GM18499 (cell line): Measurements from ENCODE around the gene CCDC40.
"Not testable (repeated sequence)": the region's sequence is repeated elsewhere in the genome, so short reads cannot be mapped to it uniquely, and the experiment has no call there.

Experiments used
- ATAC-seq: cut with Tn5 transposase; IDR thresholded peaks from one replicate; pipeline ENCODE4 v1.9.1; 2021; ENCODE audit warnings: moderate number of reproducible peaks; ENCODE audit not compliant: insufficient read depth, unreplicated experiment

CCDC40 gene

DNA sequence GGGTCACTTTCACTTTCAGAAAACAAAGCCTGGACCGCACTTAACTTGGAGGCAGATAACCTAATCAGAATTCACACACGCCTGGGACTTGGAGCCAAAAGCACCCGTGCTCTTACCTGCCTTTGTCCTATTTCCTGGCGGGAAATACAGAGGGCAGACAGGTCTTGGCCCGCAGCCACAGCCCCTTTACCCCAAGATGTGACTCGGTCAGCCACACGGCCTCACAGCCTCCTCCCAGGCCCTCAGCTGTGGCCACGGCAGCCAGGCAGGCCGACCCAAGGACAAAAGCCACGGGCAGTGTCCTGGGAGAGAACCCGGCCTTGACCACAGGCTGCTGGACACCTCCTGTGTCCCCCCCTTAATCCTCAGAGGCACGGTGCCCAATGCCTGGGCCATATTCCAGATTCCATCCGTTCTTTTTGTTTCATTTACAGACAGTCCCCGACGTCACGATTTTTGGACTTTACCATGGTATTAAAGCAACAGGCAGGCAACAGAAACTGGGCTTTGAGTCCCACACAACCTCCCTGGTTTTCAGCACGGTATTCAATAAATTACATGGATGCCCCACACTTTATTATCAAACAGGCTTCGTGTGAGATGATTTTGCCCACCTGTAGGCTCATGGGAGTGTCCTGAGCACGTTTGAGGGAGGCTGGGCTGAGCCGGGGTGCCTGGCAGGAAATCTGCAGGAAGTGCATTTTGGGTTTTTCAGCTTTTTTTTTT is 34.8 kb downstream of the CCDC40 start:
- ATAC-seq: no peak

DNA sequence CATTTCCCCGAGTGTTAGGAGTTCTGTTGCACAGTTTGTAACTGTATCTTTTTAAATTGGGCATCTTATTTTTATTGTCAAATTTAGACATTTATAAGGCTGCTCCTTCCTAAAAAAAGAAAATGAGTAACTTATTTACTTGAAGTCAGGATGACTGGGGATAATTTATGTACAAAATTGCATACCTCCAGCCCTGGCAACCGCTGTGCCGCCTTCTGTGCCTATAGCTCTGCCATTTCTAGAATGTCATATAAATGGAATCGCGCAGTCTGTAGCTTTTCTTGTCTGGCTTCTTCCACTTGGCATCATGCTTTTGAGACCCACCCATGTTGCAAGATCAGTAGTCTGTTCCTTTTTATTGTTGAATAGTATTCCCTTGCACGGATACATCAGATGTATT is 36.0 kb downstream of the CCDC40 start:
- ATAC-seq: no peak

DNA sequence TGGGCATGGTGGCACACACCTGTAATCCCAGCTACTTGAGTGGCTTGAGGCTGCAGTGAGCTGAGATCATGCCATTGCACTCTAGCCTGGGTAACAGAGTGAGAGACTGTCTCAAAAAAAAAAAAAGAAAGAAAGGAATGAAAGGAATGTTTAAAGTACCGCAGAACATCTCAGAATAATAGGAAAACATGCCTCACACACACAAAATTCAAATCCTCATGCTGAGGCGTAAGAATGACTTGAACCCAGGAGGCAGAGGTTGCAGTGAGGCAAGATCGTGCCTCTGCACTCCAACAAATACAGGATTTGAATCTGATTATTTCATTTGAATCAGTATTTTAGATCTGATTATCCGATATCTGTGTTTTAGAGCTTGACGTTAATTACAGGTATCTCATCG is 43.6 kb downstream of the CCDC40 start:
- no peak for ATAC-seq

DNA sequence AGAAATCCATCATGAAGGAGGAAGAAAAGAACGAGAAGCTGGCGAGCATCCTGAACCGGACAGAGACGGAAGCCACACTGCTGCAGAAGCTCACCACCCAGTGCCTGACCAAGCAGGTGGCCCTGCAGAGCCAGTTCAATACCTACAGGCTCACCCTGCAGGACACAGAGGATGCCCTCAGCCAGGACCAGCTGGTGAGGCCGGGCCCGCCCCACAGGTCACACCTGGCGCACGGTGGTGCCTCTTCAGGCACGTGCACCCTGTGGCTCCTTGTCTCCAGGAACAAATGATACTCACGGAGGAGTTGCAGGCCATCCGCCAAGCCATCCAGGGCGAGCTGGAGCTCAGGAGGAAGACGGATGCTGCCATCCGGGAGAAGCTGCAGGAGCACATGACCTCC is 45.2 kb downstream of the CCDC40 start:
- ATAC-seq: no peak

DNA sequence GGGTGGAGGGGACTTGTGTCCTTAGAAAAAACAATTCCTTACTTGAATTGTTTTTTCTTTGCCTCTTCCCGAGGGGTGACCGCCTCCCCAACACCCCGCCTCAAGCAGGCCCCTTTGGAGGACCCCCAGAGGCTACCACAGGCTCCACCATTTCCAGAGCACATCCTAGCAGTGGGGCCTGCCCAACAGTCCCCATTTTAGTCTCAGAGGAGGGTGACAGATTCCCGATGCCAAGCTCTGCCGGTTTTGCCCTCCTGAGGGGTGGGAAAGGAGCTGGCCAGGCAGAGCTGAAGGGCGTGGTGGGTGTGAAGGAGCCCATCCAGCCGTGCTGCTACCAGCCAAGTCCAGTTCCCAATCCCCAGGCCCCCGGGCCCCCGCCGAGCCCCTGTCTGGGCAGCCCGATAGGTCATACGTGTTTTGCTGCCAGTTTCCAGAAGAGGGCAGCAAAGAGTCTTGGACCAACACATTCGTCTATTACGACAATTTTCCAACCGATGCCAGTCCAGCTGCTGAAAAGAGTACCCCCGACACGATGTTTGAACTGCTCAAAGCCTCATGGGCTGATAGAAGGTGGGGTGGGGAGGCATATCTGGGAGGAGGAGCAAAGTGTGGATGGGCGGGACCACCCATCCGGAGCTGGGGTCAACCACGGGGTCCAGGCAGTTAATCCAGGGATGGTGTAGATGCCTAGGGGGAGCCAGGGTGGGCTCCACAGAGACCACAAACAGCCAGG is 46.1 kb downstream of the CCDC40 start:
- no peak for ATAC-seq

DNA sequence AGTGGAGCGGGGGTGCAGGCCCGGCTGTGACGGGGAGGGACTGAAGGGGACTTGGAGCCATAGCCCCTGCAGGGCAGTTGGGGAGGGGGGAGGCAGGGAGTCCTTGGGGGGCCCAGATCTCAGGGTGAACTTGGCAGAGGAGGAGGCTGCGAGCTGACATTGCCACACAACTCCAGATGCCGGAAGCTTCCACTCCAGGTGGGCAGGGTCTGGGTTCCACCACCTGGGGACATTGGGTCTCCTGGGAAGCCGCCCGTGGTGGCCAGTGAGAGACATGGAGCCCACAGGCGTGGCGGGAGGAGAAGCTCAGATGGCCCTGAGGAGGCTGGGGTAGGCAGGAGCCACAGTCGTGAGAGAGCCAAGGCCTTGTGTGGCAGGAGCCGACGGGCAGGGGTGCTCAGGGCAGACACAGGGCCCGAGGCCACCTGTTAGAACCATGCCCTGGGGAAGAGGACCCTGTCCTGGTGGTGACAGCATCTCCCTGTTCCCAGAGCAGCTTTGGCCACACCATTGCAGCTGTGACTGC is 46.8 kb downstream of the CCDC40 start:
- no peak for ATAC-seq

DNA sequence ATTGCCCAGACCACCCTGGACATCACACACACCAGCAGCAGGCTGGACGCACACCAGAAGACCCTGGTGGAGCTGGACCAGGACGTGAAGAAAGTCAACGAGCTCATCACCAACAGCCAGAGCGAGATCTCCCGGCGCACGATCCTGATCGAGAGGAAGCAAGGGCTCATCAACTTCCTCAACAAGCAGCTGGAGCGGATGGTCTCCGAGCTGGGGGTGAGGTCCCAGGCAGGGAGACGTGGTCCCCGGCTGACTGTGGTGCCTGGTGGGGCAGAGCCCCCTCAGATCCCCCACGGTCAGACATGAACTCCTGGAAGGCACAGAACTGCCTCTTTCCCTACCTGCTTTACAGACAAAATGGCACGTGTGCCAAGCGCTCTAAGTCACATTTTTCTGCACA is 48.3 kb downstream of the CCDC40 start:
- ATAC-seq: no peak

DNA sequence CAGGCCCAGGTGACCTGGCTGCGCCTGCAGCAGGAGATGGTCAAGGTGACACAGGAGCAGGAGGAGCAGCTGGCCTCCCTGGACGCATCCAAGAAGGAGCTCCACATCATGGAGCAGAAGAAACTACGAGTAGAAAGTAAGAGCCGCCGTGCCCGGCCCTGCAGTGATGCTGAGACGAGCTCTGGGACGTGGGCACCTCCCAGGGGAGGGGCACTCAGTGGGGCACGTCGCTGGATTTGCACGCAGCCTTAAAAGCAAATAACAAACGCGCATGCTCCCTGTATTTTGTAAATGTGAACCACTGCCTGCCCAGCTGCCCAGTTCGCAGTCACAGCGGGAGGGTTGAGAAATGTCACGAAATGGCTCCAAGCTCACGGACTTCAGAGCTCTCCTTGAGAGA is 49.6 kb downstream of the CCDC40 start:
- ATAC-seq: no peak

DNA sequence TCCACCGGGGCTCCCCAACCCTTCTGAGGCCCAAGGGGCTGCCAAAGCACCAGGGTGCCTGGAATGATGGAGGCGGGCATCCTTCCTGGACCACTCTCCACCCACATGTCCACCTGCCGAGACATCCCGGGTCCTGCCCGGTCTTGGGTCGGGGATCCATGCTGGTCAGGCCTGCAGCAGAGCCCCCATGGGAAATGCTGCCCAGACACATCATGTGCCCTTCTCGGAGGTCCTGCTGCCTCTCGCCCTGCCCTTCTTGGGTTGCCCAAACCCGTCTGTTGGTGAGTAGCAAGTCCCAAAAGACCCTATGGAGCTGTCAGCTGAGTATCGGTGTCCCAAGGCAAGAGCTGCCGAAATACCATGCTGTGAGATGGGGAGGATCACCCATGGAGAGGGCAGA is 50.2 kb downstream of the CCDC40 start:
- no peak for ATAC-seq

DNA sequence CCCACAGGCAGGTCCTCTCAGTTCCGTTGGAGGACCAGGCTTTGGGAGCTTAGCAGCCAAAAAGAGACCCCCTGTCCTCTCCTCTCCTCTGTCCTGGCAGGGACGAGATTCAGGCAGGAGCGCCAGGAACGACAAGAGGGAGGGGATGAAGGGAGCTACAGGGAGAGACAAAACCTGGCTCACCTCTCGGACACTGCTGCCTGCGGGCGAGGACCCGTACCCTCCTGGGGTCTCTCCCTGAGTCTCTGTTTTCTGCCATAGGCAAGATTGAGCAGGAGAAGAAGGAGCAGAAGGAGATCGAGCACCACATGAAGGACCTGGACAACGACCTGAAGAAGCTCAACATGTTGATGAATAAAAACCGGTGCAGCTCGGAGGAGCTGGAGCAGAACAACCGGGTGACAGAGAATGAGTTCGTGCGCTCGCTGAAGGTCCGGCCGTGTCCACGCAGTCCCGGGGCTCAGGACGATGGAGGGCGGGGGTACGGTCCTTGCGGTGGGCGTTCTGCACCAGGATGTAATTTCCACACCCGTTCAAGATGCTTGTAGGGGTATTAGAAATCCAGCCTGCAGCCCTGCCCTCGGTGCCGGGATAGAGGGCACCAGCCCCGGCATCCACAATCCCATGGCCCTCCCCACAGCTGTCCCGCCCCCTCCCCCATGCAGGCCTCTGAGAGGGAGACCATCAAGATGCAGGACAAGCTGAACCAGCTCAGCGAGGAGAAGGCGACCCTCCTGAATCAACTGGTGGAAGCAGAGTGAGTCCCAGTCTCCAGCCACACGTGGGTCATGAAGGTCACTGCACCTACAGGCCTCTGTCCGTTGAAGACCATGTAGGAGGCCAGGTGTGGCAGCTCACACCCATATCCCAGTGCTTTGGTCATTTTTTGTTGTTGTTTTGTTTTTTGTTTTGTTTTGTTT is 51.2 kb downstream of the CCDC40 start:
- no peak for ATAC-seq

DNA sequence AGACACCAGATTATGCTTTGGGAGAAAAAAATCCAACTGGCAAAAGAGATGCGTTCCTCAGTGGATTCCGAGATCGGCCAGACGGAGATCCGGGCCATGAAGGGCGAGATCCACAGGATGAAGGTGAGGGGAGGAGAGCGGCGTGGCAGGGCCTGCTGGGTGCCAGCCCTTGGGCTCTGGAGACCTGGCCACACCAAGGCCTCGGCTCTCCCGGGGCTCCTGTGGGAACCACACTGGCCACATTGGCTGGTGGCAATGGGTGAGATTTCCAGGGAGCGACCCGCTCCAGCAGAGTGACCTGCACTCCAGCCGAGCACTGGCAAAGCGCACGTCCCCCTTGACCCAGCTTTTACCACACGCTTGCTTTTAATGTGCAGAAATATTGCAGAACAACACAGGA is 53.3 kb downstream of the CCDC40 start:
- no peak for ATAC-seq

DNA sequence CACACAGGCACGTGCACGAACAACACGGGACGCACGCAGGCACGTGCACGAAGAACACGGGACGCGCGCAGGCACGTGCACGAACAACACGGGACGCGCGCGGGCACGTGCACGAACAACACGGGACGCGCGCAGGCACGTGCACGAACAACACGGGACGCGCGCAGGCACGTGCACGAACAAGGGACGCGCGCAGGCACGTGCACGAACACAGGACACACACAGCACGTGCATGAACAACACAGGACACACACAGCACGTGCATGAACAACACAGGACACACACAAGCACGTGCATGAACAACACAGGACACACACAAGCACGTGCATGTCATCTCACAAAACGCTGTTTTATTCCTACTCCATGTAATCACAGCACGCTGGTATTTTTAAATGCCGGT is 53.7 kb downstream of the CCDC40 start:
- ATAC-seq: not testable (repeated sequence)

DNA sequence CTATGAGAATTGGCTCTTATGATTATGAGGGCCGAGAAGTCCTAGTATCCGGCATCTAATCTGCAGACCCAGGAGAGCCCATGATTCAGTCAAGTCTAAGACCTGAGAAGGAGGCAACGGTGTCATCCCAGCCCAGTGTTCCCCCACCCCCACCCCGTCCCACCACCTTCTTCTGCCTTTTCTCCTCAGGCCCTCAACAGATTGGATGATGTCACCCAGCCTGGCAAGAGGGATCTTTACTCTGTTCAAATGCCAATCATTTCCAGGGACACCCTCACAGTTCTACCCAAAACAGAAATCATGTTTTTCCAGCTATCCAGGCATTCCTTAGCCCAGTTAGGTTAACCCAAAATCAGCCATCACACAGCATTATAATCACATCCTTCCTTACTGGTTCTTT is 54.9 kb downstream of the CCDC40 start:
- ATAC-seq: no peak

DNA sequence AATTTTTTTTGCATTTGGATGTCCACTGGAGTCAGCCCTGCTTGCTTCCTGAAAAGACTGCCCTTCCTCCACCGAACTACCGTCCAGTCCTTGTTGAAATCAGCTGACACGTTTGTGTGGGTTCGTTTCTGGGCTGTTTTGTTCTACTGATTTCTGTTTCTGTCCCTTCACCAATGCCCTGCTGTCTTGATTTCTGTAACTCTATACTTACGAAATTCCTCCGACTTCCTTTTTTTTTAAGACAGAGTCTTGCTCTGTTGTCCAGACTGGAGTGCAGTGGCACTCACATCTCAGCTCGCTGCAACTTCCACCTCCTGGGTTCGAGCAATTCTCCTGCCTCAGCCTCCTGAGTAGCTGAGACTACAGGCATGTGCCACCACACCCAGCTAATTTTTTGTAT is 56.5 kb downstream of the CCDC40 start:
- ATAC-seq: no peak

DNA sequence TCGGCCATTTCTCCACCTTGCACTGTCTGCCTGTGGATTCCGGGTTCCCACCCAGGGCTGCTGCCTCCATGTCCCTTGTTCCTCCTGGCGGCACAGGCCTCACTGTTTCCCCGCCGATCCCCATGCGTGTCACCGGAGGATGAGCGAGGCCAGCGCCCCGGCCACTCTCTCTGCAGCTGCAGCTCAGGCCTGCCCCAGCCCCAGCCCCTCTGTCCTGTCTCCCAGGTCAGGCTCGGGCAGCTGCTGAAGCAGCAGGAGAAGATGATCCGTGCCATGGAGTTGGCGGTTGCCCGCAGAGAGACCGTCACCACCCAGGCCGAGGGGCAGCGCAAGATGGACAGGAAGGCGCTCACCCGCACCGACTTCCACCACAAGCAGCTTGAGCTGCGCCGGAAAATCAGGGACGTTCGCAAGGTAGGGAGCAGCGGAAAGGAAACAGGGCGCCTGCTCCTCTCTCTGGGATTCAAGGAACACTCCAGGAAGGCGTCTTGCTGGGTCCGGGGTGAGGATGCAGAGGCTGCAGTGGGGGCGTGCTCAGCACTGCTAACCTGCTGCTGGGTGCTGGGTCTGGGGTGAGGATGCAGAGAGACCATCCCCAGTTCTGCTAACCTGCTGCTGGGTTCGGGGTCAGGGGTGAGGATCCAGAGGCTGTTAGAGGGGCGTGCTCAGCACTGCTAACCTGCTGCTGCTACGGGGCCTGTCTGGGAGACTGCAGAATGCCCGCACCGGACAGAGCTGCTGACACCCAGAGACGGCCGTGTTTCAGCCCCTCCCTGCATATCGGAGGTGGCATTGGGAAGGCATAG is 58.8 kb downstream of the CCDC40 start:
- no peak for ATAC-seq

DNA sequence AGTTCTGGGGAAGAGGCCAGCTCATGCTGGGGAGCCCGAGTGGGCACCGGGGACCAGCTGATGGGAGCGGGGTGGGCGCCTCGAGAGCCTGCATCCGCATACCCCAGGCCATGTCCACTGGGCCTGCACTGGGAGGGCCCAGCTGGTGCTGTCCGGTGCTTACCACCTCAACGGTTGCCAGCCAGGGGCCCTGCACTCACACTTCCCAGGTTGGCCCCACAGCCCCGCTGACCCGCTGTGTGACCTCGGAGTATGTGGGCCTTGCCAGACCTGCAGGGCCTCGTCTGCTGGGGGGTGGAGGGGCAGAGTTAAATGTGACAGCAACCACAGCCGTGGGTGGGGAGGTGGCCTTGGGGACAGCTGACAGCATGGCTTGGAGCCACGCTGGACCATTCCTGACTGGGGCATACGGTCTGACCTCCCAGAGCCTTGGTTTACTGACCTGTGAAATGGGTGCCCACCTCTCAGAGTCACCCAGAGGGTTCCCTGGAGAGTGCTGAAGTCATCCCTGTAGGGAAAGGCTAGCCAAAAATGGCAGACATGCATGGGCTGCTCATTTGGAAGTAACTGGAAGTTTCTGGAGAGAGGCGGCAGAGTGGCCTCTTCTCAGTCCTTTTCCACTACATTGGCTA is 59.5 kb downstream of the CCDC40 start:
- ATAC-seq: no peak

DNA sequence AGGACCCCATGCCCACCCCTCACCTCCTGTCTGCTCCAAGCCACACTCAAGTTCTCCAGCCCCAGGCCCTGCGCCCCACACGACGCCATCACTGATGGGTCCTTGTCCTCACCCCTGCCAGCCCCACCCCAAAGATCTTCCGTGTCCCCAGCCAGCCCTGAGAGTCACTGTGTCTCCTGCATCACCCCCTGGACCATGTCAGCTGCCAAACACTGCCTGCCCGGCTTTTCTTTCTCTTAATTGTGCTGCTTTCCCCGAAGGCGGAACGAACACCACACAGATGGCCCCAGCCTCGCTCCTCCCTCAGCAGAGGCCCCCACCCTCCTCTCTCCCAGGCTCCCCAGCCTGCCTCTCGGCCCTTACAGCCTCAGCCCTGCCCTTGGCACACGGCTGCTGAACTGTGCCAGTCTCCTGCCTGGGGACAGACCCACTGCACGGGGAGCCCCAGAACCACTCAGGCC is 60.1 kb downstream of the CCDC40 start:
- ATAC-seq: no peak

DNA sequence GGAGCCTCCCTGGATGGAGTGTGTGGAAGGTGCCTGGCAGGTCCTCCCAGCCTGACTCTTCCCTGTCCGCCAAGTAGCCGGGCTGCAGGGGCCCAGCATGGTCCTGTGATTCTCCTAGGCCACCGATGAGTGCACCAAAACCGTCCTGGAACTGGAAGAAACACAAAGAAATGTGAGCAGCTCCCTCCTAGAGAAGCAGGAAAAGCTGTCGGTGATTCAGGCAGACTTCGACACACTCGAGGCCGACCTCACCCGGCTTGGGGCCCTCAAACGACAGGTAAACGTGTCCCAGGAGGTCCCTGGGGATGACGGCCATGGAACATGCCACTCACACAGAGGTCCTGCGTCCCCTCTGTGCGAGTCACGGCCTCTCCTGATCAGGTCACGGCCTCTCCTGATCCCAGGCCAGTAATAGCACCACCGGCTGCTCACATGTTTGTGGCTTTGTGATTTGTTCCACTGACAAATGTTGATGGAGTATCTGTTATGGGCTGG is 60.7 kb downstream of the CCDC40 start:
- ATAC-seq: no peak
